ENCODE data around the gene PCDHA6.
"Not testable (repeated sequence)": the region's sequence is repeated elsewhere in the genome, so short reads cannot be mapped to it uniquely, and the experiment has no call there.

Gene PCDHA6, protein sequence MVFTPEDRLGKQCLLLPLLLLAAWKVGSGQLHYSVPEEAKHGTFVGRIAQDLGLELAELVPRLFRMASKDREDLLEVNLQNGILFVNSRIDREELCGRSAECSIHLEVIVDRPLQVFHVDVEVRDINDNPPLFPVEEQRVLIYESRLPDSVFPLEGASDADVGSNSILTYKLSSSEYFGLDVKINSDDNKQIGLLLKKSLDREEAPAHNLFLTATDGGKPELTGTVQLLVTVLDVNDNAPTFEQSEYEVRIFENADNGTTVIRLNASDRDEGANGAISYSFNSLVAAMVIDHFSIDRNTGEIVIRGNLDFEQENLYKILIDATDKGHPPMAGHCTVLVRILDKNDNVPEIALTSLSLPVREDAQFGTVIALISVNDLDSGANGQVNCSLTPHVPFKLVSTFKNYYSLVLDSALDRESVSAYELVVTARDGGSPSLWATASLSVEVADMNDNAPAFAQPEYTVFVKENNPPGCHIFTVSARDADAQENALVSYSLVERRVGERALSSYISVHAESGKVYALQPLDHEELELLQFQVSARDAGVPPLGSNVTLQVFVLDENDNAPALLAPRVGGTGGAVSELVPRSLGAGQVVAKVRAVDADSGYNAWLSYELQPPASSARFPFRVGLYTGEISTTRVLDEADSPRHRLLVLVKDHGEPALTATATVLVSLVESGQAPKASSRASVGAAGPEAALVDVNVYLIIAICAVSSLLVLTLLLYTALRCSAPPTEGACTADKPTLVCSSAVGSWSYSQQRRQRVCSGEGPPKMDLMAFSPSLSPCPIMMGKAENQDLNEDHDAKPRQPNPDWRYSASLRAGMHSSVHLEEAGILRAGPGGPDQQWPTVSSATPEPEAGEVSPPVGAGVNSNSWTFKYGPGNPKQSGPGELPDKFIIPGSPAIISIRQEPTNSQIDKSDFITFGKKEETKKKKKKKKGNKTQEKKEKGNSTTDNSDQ

GRCh38 chr5:140827704-140828361 is at the start of gene PCDHA6:
TSS of gene PCDHA6 (plus strand) at chr5:140827960. CDS start at chr5:140828092, 132 bp downstream.
- DNase-seq = no peak

DNA sequence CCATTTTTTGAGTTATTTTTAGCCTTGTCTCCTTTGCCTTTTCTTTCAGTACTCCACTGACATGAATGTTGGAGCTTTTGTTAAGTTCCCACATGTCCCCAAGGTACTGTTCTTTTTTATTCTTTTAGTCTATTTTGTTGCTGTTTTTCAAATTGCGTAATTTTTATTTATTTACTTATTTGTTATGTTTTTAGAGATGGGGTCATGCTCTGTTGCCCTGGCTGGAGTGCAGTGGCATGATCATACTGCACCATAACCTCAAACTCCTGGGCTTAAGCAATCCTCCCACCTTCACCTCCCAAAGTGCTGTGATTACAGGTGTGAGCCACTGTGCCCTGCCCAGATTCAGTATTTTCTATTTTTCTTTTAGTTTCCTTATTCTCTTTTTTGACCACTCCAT is 47.2 kb upstream of the PCDHA6 start:
- no peak for DNase-seq

DNA sequence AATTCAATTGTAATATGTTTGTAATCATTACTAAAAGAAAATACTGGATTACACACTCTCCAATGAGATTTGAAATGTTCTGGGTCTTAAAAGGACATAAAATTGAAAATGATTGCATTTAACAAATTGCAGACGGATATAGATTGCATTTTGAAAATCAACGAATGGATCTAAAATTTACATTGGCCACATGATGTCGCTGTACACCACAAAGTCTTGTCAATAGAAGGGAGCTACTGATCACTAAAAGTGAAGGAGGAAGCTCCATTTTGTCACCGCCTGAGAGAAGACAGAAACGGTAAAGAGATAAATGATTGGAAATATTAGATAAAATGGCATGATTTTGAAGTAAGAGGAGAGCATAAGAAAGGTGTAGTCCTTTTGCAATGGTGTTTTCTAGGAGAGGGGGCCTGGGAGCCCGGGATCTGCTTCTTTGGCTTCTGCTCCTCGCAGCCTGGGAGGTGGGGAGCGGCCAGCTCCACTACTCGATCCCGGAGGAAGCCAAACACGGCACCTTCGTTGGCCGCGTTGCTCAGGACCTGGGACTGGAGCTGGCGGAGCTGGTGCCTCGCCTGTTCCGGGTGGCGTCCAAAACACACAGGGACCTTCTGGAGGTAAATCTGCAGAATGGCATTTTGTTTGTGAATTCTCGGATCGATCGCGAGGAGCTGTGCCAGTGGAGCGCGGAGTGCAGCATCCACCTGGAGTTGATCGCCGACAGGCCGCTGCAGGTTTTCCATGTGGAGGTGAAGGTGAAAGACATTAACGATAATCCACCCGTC is 41.7 kb upstream of the PCDHA6 start, which contains the start of gene PCDHA1:
Gene PCDHA1, plus strand, starts transcription at position 236 of the 782 bp plus-strand sequence.
- no peak for DNase-seq

DNA sequence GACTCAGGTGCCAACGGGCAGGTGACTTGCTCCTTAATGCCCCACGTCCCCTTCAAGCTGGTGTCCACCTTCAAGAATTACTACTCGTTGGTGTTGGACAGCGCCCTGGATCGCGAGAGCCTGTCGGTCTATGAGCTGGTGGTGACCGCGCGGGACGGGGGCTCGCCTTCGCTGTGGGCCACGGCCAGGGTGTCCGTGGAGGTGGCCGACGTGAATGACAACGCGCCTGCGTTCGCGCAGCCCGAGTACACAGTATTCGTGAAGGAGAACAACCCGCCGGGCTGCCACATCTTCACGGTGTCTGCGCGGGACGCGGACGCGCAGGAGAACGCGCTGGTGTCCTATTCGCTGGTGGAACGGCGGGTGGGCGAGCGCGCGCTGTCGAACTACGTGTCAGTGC is 40.3 kb upstream of the PCDHA6 start:
- not testable (repeated sequence) for DNase-seq

DNA sequence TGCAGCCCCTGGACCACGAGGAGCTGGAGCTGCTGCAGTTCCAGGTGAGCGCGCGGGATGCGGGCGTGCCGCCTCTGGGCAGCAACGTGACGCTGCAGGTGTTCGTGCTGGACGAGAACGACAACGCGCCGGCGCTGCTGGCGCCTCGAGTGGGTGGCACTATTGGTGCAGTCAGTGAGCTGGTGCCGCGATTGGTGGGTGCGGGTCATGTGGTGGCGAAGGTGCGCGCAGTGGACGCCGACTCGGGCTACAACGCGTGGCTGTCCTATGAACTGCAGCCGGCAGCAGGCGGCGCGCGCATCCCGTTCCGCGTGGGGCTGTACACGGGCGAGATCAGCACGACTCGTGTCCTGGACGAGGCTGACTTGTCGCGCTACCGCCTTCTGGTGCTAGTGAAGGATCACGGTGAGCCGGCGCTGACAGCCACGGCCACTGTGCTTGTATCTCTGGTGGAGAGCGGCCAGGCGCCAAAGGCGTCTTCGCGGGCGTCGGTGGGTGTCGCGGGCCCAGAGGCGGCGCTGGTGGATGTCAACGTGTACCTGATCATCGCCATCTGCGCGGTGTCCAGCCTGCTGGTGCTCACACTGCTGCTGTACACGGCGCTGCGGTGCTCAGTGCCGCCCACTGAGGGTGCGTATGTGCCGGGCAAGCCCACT is 39.8 kb upstream of the PCDHA6 start:
- DNase-seq = not testable (repeated sequence)

- no peak for DNase-seq
These were observed 36.7 kb upstream of the PCDHA6 start for GRCh38 chr5:140791089-140791488.

GRCh38 chr5:140794595-140795258 is 33.0 kb upstream of the PCDHA6 start, which contains the start of gene PCDHA2:
TSS of gene PCDHA2 (plus strand) at chr5:140794852.
- no peak for DNase-seq

GRCh38 chr5:140795259-140795641 is 32.5 kb upstream of the PCDHA6 start:
- DNase-seq = no peak

DNA sequence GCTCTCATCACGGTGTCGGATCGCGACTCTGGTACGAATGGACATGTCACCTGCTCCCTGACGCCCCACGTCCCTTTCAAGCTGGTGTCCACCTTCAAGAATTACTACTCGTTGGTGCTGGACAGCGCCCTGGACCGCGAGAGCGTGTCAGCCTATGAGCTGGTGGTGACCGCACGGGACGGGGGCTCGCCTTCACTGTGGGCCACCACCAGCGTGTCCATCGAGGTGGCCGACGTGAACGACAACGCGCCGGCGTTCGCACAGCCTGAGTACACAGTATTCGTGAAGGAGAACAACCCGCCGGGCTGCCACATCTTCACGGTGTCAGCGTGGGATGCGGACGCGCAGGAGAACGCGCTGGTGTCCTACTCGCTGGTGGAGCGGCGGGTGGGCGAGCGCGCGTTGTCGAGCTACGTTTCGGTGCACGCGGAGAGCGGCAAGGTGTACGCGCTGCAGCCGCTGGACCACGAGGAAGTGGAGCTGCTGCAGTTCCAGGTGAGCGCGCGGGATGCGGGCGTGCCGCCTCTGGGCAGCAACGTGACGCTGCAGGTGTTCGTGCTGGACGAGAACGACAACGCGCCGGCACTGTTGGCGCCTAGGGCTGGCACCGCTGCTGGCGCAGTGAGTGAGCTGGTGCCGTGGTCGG is 31.6 kb upstream of the PCDHA6 start:
- not testable (repeated sequence) for DNase-seq

DNA sequence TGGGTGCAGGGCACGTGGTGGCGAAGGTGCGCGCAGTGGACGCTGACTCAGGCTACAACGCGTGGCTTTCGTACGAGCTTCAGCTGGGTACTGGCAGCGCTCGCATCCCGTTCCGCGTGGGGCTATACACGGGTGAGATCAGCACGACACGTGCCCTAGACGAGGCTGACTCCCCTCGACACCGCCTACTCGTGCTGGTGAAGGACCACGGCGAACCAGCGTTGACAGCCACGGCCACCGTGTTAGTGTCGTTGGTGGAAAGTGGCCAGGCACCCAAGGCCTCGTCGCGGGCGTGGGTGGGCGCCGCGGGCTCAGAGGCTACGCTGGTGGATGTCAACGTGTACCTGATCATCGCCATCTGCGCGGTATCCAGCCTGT is 31.1 kb upstream of the PCDHA6 start:
- DNase-seq = no peak

GRCh38 chr5:140800816-140801493 is 26.8 kb upstream of the PCDHA6 start, which contains the start of gene PCDHA3:
TSS of gene PCDHA3 (plus strand) at chr5:140801057.
- peak; percentile 39 for DNase-seq

GRCh38 chr5:140801494-140801841 is 26.3 kb upstream of the PCDHA6 start:
- no peak for DNase-seq

DNA sequence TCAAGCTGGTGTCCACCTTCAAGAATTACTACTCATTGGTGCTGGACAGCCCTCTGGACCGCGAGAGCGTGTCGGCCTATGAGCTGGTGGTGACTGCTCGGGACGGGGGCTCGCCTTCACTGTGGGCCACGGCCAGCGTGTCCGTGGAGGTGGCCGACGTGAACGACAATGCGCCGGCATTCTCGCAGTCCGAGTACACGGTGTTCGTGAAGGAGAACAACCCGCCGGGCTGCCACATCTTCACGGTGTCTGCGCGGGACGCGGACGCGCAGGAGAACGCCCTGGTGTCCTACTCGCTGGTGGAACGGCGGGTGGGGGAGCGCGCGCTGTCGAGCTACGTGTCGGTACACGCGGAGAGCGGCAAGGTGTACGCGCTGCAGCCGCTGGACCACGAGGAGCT is 25.4 kb upstream of the PCDHA6 start:
- DNase-seq = not testable (repeated sequence)

GRCh38 chr5:140802781-140803271 is 24.9 kb upstream of the PCDHA6 start:
- no peak for DNase-seq

GRCh38 chr5:140806834-140807775 is 20.7 kb upstream of the PCDHA6 start, which contains the start of gene PCDHA4:
TSS of gene PCDHA4 (plus strand) at chr5:140807068.
- no peak for DNase-seq

DNA sequence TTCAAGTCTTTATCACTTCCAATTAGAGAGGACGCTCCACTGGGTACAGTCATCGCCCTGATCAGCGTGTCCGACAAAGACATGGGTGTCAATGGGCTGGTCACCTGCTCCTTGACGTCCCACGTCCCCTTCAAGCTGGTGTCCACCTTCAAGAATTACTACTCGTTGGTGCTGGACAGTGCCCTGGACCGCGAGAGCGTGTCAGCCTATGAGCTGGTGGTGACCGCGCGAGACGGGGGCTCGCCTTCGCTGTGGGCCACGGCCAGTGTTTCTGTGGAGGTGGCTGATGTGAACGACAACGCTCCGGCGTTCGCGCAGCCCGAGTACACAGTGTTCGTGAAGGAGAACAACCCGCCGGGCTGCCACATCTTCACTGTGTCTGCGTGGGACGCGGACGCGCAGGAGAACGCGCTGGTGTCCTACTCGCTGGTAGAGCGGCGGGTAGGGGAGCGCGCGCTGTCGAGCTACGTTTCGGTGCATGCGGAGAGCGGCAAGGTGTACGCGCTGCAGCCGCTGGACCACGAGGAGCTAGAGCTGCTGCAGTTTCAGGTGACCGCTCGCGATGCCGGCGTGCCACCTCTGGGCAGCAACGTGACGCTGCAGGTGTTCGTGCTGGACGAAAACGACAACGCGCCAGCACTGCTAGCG is 19.4 kb upstream of the PCDHA6 start:
- not testable (repeated sequence) for DNase-seq

DNA sequence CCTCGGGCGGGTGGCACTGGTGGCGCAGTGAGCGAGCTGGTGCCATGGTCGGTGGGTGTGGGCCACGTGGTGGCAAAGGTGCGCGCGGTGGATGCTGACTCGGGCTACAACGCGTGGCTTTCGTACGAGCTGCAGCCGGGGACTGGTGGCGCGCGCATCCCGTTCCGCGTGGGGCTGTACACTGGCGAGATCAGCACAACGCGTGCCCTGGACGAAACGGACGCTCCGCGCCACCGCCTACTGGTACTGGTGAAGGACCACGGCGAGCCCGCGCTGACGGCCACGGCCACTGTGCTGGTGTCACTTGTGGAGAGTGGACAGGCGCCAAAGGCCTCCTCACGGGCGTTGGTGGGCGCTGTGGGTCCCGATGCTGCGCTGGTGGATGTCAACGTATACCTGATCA is 18.9 kb upstream of the PCDHA6 start:
- no peak for DNase-seq
